Right lobe of liver (tissue), 6 donors: ENCODE data around the gene SEPTIN8. TPM values are rescaled to one million over a fixed set of nuclear protein-coding genes. Genes with fewer than 3 reads are reported as not detected.

ENCODE experiments used
- ATAC-seq, 4 donors: fragments of 200-7000 bp; cut with Tn5 transposase; one replicate each; pipeline ENCODE4 v1.9.1; 2020; ENCODE audit warnings: mild to moderate bottlenecking in 4 of 4, moderate library complexity in 4 of 4
- DNase-seq, 3 donors: peaks; one replicate each; pipeline ENCODE4 v3.0.0-alpha.2; 2020
- H3K27ac ChIP-seq, 3 donors: fragments of 200-600 bp; one replicate each; pipeline ENCODE4 v1.8.0; 2022
- H3K27me3 ChIP-seq, 2 donors: fragments of 200-600 bp; one replicate each; pipeline ENCODE4 v1.8.0; 2022
- H3K36me3 ChIP-seq, 4 donors: fragments of 200-600 bp; sonication (generic) in 1 of 4; one replicate each; pipeline versions ENCODE4 v1.5.1 to v1.8.0; 2017 to 2022; ENCODE audit warnings: control low read depth in 1 of 4
- H3K4me1 ChIP-seq, 4 donors: fragments of 200-600 bp; sonication (generic) in 1 of 4; one replicate each; pipeline versions ENCODE4 v1.5.1 to v1.8.0; 2017 to 2022; ENCODE audit warnings: control low read depth in 1 of 4
- H3K4me3 ChIP-seq, 3 donors: fragments of 200-600 bp; one replicate each; pipeline ENCODE4 v1.8.0; 2022
- H3K9me3 ChIP-seq, 4 donors: fragments of 200-600 bp; sonication (generic) in 1 of 4; one replicate each; pipeline versions ENCODE4 v1.5.1 to v1.8.0; 2017 to 2022; ENCODE audit warnings: control low read depth in 1 of 4
- CTCF ChIP-seq, 4 donors: fragments of 200-600 bp in 3 of 4; fragments of 450-650 bp in 1 of 4; IDR thresholded peaks; one replicate each; pipeline versions ENCODE4 v1.5.1 to v1.8.0; 2016 to 2022; ENCODE audit warnings: antibody characterized with exemption in 4 of 4, mild to moderate bottlenecking in 2 of 4
- POLR2A ChIP-seq: fragments of 450-650 bp; IDR thresholded peaks from one replicate; pipeline ENCODE4 v1.6.1; 2017; ENCODE audit warnings: antibody characterized with exemption, mild to moderate bottlenecking
- WGBS: methylation state at CpG from one replicate; pipeline ENCODE4 v1.1.6; 2018; ENCODE audit warnings: low coverage, low lambda C conversion rate; ENCODE audit not compliant: insufficient coverage; ENCODE audit errors: missing lambda C conversion rate; 5-methylcytosine and 5-hydroxymethylcytosine counted together
- intact Hi-C, 2 donors: fragments of 100-400 bp; cut with DNase I; formaldehyde crosslinking; loops; one replicate each; pipeline versions ENCODE4 v1.11.2 to v1.14.1; 2022
- total RNA-seq, 6 experiments: library from RNA; depleted of rRNA in 2 of 6; stranded (reverse); fragments of >200 nt in 2 of 6; fragmentation: NEBNext Ultra II Directional in 3 of 6; extraction: Animal tissue kit (Norgen Biotek cat#: 25700) in 3 of 6; gene quantifications; one replicate each; pipeline versions ENCODE4 v1.1.0 to v1.2.4, GENCODE V29; 2016 to 2023
- donor health status: DM: no; HTN: yes; CAD: no.
- donor health status: DM: no; HTN: no; CAD: no.
- donor health status: DM: no; HTN: no; CAD: no.
- donor health status: DM: no; HTN: yes; CAD: no.
- donor health status: DM: no; HTN: yes; CAD: no.

The SEPTIN8 gene
- total RNA-seq, 6 experiments from 2014 or later = 8.0 to 15.9 (median 13.3) TPM

GRCh38 chr5:132802044-132802684 lies 25.1 kb upstream of the SEPTIN8 start:
- Histone ChIP-seq H3K4me1 (peaks cover 0 to 9% (median 0%) of the 10 kb centered on the region in 4 donors), H3K27ac (no peak overlapping the region), H3K27me3 (no peaks in the 10 kb centered on the region), H3K36me3 (no peaks in the 10 kb centered on the region), H3K4me3 (no peak overlapping the region), H3K9me3 (no peaks in the 10 kb centered on the region)
- 97% methylated on average over 4 of the region's 5 CpGs for WGBS
- intact Hi-C loops = no loop called here
- DNase-seq = no peak
- TF ChIP-seq POLR2A (no peak), CTCF (IDR thresholded peaks at IDR 0.05) (no peak)
- ATAC-seq = no peak

DNA sequence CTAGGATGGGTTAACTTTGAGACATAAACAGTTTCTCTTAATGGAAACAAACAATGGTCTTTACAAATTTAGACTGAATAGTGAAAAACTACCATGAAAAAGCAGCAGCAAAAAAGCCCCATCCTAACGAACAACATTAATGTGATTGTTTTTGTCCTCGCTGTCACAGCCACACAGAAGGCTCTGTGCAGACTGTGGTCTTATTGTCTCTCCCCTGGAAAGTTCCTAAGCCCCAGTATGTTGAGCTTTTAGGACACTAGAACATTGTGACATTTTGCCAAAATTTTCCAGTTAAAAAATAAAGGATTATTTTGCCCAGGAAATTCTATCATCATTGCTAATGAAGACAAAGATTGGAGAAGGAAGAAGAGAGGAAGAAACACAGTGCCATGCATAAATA lies 23.5 kb upstream of the SEPTIN8 start:
- 82% methylated on average over 2 of the region's 2 CpGs for WGBS
- DNase-seq = no peak
- TF ChIP-seq CTCF (IDR thresholded peaks at IDR 0.05) = no peak
- TF ChIP-seq POLR2A = no peak
- Histone ChIP-seq H3K36me3 (no peaks in the 10 kb centered on the region), H3K4me3 (no peak overlapping the region), H3K4me1 (no peaks in the 10 kb centered on the region), H3K27me3 (no peaks in the 10 kb centered on the region), H3K27ac (no peak overlapping the region), H3K9me3 (no peaks in the 10 kb centered on the region)
- ATAC-seq = no peak
- intact Hi-C loops = no loop called here

DNA sequence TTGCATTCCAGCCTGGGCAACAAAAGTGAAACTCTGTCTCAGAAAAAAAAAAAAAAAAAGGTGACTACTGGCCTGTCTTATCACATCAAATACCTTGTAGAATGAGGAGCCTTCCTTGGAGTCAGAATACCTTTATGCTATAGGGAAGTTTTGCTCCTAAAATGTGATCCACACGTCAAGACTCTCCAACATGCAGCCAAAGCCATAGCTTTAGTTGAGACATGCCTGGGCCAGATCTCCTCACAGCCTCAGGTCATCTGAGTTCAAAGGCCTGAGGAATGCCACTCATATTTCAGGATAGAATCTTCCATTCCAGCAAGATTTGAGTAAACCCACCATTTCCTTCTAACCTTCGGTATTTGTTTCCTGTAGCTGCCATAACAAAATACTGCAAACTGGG lies 22.4 kb upstream of the SEPTIN8 start:
- Histone ChIP-seq H3K27me3 (no peaks in the 10 kb centered on the region), H3K4me1 (no peaks in the 10 kb centered on the region), H3K36me3 (no peaks in the 10 kb centered on the region), H3K9me3 (no peaks in the 10 kb centered on the region), H3K4me3 (no peak overlapping the region), H3K27ac (no peak overlapping the region)
- ATAC-seq (no peak), DNase-seq (no peak)
- TF ChIP-seq CTCF (IDR thresholded peaks at IDR 0.05) = no peak
- TF ChIP-seq POLR2A = no peak
- intact Hi-C loops = no loop called here
- 84% methylated on average over 2 of the region's 2 CpGs for WGBS

- Histone ChIP-seq H3K27me3 (no peaks in the 10 kb centered on the region), H3K36me3 (no peaks in the 10 kb centered on the region), H3K4me1 (no peaks in the 10 kb centered on the region), H3K9me3 (no peaks in the 10 kb centered on the region), H3K27ac (no peak overlapping the region), H3K4me3 (no peak overlapping the region)
- intact Hi-C loops = no loop called here
- 75% methylated on average over 1 of the region's 2 CpGs for WGBS
- no peak for ATAC-seq
- DNase-seq = no peak
- TF ChIP-seq CTCF (IDR thresholded peaks at IDR 0.05) (no peak), POLR2A (no peak)
Measured at GRCh38 chr5:132797651-132798050, 20.6 kb upstream of the SEPTIN8 start.
